Measurements from ENCODE around the gene PPP2R5E. TPM values are rescaled to one million over a fixed set of nuclear protein-coding genes. Genes with fewer than 3 reads are reported as not detected.

PPP2R5E gene
- total and polyA plus RNA-seq, 9 of the 15 experiments (the other 6 are each of a cell fraction or from before 2014, with no cell fraction given), result 4.2 to 30.3 (median 11.0) TPM

DNA sequence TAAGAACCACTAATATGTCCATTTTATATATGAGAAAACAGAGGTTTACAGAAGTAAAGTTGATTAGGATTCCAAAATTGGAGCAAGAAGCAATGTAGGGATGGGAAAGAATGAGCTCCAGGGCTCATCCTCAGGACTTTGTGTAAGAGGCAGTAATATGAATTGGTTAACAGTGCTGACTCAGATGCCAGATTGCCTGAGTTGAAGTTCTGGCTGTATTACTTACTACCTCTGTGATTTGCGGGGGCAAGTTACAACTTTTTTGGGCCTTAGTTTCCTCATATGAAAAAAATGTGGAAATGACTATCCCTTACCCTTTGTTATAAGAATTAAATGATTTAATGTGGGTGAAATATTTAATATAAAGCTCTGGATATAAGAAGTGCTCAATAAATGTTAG, 35.1 kb upstream of the PPP2R5E start (continued):
- TF ChIP-seq, protein P1, sequence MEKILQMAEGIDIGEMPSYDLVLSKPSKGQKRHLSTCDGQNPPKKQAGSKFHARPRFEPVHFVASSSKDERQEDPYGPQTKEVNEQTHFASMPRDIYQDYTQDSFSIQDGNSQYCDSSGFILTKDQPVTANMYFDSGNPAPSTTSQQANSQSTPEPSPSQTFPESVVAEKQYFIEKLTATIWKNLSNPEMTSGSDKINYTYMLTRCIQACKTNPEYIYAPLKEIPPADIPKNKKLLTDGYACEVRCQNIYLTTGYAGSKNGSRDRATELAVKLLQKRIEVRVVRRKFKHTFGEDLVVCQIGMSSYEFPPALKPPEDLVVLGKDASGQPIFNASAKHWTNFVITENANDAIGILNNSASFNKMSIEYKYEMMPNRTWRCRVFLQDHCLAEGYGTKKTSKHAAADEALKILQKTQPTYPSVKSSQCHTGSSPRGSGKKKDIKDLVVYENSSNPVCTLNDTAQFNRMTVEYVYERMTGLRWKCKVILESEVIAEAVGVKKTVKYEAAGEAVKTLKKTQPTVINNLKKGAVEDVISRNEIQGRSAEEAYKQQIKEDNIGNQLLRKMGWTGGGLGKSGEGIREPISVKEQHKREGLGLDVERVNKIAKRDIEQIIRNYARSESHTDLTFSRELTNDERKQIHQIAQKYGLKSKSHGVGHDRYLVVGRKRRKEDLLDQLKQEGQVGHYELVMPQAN (IDR thresholded peaks at IDR 0.05; ENCODE audit: borderline replicate concordance), result no peak

DNA sequence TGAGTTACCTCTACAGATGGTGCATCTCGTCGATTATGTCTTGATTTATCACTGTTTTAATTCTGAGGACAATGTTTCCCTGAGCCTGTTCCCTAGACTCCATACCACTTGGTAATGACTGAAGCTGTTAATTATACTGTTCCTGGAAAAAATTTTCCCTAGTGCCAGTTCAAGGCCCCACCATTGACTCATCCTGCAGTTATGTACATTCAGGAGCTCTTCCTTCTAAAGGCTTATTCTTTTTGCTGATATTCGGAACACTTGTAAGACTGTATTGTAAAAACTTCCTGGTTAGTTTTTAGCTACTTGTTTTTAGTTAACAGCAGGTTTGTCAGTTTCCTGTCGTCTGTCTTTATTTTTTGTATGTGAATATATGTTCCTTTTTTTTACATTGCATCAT, 30.4 kb upstream of the PPP2R5E start:
- Histone ChIP-seq H3K27ac (ENCODE audit: extremely low read depth, low read depth, low read length) (no peak overlapping the region), H3K36me3 (ENCODE audit: control insufficient read depth, insufficient read depth, low read length) (no peaks in the 10 kb centered on the region), H3K9me1 (ENCODE audit: control insufficient read depth, insufficient read depth, low read length) (no peaks in the 10 kb centered on the region), H3K4me2 (ENCODE audit: insufficient read depth, low read length) (no peak overlapping the region), H2AFZ (ENCODE audit: low read depth, low read length) (no peak overlapping the region), H3K9ac (ENCODE audit: insufficient read depth in 1 of 2, low read depth in 2 of 2, low read length in 2 of 2) (no peak overlapping the region), H3K27me3 (ENCODE audit: control insufficient read depth in 2 of 2, insufficient read depth in 2 of 2, low read length in 2 of 2) (peaks cover 3 to 4% of the 10 kb centered on the region in 2 experiments; a peak in 3 of 5 replicates), H3K79me2 (ENCODE audit: control insufficient read depth, insufficient read depth, low read length) (no peaks in the 10 kb centered on the region), H3K4me1 (replicated peaks in 1 of 2; ENCODE audit: control insufficient read depth in 2 of 2, insufficient read depth in 2 of 2, low read length in 2 of 2) (no peaks in the 10 kb centered on the region), H3K4me3 (no peak overlapping the region), H3K9me3 (replicated peaks; ENCODE audit: control insufficient read depth, insufficient read depth, low read depth, low read length) (no peaks in the 10 kb centered on the region), H4K20me1 (replicated peaks; ENCODE audit: control insufficient read depth, insufficient read depth, low read length) (no peaks in the 10 kb centered on the region)
- no peak for TF ChIP-seq EGR1 (conservative IDR thresholded peaks at IDR 0.05)
- TF ChIP-seq, protein P2, sequence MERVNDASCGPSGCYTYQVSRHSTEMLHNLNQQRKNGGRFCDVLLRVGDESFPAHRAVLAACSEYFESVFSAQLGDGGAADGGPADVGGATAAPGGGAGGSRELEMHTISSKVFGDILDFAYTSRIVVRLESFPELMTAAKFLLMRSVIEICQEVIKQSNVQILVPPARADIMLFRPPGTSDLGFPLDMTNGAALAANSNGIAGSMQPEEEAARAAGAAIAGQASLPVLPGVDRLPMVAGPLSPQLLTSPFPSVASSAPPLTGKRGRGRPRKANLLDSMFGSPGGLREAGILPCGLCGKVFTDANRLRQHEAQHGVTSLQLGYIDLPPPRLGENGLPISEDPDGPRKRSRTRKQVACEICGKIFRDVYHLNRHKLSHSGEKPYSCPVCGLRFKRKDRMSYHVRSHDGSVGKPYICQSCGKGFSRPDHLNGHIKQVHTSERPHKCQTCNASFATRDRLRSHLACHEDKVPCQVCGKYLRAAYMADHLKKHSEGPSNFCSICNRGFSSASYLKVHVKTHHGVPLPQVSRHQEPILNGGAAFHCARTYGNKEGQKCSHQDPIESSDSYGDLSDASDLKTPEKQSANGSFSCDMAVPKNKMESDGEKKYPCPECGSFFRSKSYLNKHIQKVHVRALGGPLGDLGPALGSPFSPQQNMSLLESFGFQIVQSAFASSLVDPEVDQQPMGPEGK (CRISPR knock-in tag; IDR thresholded peaks at IDR 0.05; ENCODE audit: borderline replicate concordance), result no peak
- DNase-seq (ENCODE audit: extremely low read depth in 1 of 4, low spot score in 3 of 4) (no peak), FAIRE-seq (no peak), ATAC-seq (no peak)
- in situ Hi-C loops (cut with MboI), result no loop called here
- POLR2A ChIA-PET, result no interaction called here
- 0% methylated on average over 4 of the region's 4 CpGs for WGBS (ENCODE audit: insufficient coverage, low coverage, missing lambda C conversion rate)
- intact Hi-C loops (cut with micrococcal nuclease), result no loop called here
- BruUV-seq (replicated peaks), result no TSS peak
- CTCF ChIA-PET (ENCODE audit: low intra/inter-chr PET ratio), result no interaction called here
